Pancreas (tissue), 10 donors: ENCODE measurements around the gene ITPRID2. TPM values are rescaled to one million over a fixed set of nuclear protein-coding genes. Genes with fewer than 3 reads are reported as not detected.

ENCODE experiments used
- ATAC-seq, 4 donors: fragments of 200-7000 bp; cut with Tn5 transposase; one replicate each; pipeline versions ENCODE4 v1.8.0 to v1.9.1; 2020; ENCODE audit warnings: mild to moderate bottlenecking in 4 of 4, moderate library complexity in 4 of 4
- DNase-seq, 6 donors: peaks; one replicate each; pipeline ENCODE4 v3.0.0-alpha.2; 2020
- FAIRE-seq: peaks from 2 replicates; lab custom pipeline; 2012; peaks lifted over from hg19 to GRCh38; lab: Jason Lieb, UNC
- H3K27ac ChIP-seq, 4 donors: fragments of 200-600 bp; sonication (generic); 1 replicate in 3 of 4; 2 replicates in 1 of 4; pipeline versions ENCODE4 v1.5.0 to v1.8.0; 2020
- H3K27me3 ChIP-seq, 4 donors: fragments of 200-600 bp; one replicate each; pipeline ENCODE4 v1.8.0; 2021
- H3K36me3 ChIP-seq, 3 donors: fragments of 200-600 bp; sonication (generic) in 1 of 3; one replicate each; pipeline versions ENCODE4 v1.5.0 to v1.8.0; 2020 to 2021
- H3K4me1 ChIP-seq, 3 donors: fragments of 200-600 bp; one replicate each; pipeline ENCODE4 v1.8.0; 2021
- H3K4me3 ChIP-seq, 4 donors: fragments of 200-600 bp; sonication (generic) in 2 of 4; one replicate each; pipeline versions ENCODE4 v1.5.0 to v1.8.0; 2020 to 2021
- H3K9me3 ChIP-seq, 4 donors: fragments of 200-600 bp; one replicate each; pipeline ENCODE4 v1.8.0; 2021
- CTCF ChIP-seq, 4 donors: fragments of 200-600 bp; sonication (generic) in 3 of 4; IDR thresholded peaks; one replicate each; pipeline versions ENCODE4 v1.5.0 to v1.8.0; 2021; ENCODE audit warnings: antibody characterized with exemption in 4 of 4
- WGBS, 2 donors: extraction: QIAGEN DNeasy Blood & Tissue Kit; methylation state at CpG; one replicate each; pipeline ENCODE4 v1.1.7; 2013; 5-methylcytosine and 5-hydroxymethylcytosine counted together
- intact Hi-C, 3 donors: fragments of 100-400 bp; cut with DNase I; formaldehyde crosslinking; loops; one replicate each; pipeline versions ENCODE4 v1.11.1 to v1.14.2; 2022
- polyA plus RNA-seq, 2 donors: library from polyadenylated mRNA; stranded (reverse); fragments of 200-250 nt; gene quantifications; one replicate each; pipeline ENCODE4 v1.2.3, GENCODE V29; 2013
- total RNA-seq, 6 donors: library from RNA; stranded (reverse); fragmentation: NEBNext Ultra II Directional in 4 of 6; extraction: Animal tissue kit (Norgen Biotek cat#: 25700) in 4 of 6; gene quantifications; one replicate each; pipeline versions ENCODE4 v1.2.1 to v1.2.4, GENCODE V29; 2021 to 2023
- donor health status: healthy with polysubstance abuse.
- donor health status: DM: no; HTN: no; CAD: no; lungs with moderate emphysema.
- donor health status: DM: no; HTN: no; CAD: no.
- donor health status: control.
- donor health status: control.
- donor health status: Bipolar disorder and iron deficiency.
- donor health status: DM: yes; HTN: yes; CAD: no.
- donor health status: DM: no; HTN: no; CAD: no.
- donor health status: DM: no; HTN: no; CAD: no.
- donor health status: DM: yes; HTN: yes; CAD: no.

Gene ITPRID2
- total and polyA plus RNA-seq, 8 donors = 85.6 to 497 (median 328) TPM

- TF ChIP-seq CTCF (IDR thresholded peaks at IDR 0.05) = no peak
- Histone ChIP-seq H3K27me3 (no peaks in the 10 kb centered on the region), H3K27ac (peak overlapping the region in 3 of 4 donors; percentile 10 to 65 (median 44)), H3K4me1 (peaks cover 33 to 60% (median 57%) of the 10 kb centered on the region in 3 donors), H3K9me3 (no peaks in the 10 kb centered on the region), H3K4me3 (no peak overlapping the region), H3K36me3 (no peaks in the 10 kb centered on the region)
- intact Hi-C loops = loop anchor here in 1 of 3 donors (10.0 kb wide), 1 partner anchor 47 kb away; the partner anchor contains the start of gene ITPRID2
- no peak for DNase-seq
- FAIRE-seq = no peak
- peak in 1 of 4 donors; percentile 9 for ATAC-seq
- WGBS, 2 donors = 31 to 37% methylated on average over 2 of the region's 2 CpGs
Measured at GRCh38 chr2:181847702-181848101, 43.8 kb upstream of the ITPRID2 start.

GRCh38 chr2:181848261-181848886 is 43.2 kb upstream of the ITPRID2 start:
- peak in 2 of 4 donors; percentile 9 to 17 for ATAC-seq
- no peaks in the 10 kb centered on the region for H3K27me3 ChIP-seq
- no peak overlapping the region for H3K4me3 ChIP-seq
- peak overlapping the region in 3 of 4 donors; percentile 10 to 65 (median 44) for H3K27ac ChIP-seq
- WGBS, 2 donors = 39 to 41% methylated on average over 3 of the region's 3 CpGs
- peaks cover 33 to 60% (median 57%) of the 10 kb centered on the region in 3 donors for H3K4me1 ChIP-seq
- intact Hi-C loops = loop anchor here in 1 of 3 donors (10.0 kb wide), 1 partner anchor 46 kb away; the partner anchor contains the start of gene ITPRID2
- no peaks in the 10 kb centered on the region for H3K36me3 ChIP-seq
- no peak for TF ChIP-seq CTCF (IDR thresholded peaks at IDR 0.05)
- FAIRE-seq = no peak
- H3K9me3 ChIP-seq = no peaks in the 10 kb centered on the region
- no peak for DNase-seq

- H3K9me3 ChIP-seq = no peaks in the 10 kb centered on the region
- H3K27ac ChIP-seq = peak overlapping the region in 3 of 4 donors; percentile 27 to 65 (median 58)
- peaks cover 32 to 67% (median 58%) of the 10 kb centered on the region in 3 donors for H3K4me1 ChIP-seq
- no peaks in the 10 kb centered on the region for H3K27me3 ChIP-seq
- no peak overlapping the region for H3K4me3 ChIP-seq
- H3K36me3 ChIP-seq = no peaks in the 10 kb centered on the region
- no peak for TF ChIP-seq CTCF (IDR thresholded peaks at IDR 0.05)
- DNase-seq (no peak), ATAC-seq (peak in 1 of 4 donors; percentile 21), FAIRE-seq (no peak)
- intact Hi-C loops = loop anchor here in 1 of 3 donors (10.0 kb wide), 1 partner anchor 45 kb away; the partner anchor contains the start of gene ITPRID2
- 74 to 78% methylated on average over 1 of the region's 1 CpG for WGBS, 2 donors
Measured at GRCh38 chr2:181849601-181850000, 41.9 kb upstream of the ITPRID2 start.

- Histone ChIP-seq H3K27me3 (no peaks in the 10 kb centered on the region), H3K27ac (peak overlapping the region in 3 of 4 donors; percentile 15 to 65 (median 58)), H3K9me3 (no peaks in the 10 kb centered on the region), H3K4me3 (no peak overlapping the region), H3K4me1 (peaks cover 34 to 75% (median 49%) of the 10 kb centered on the region in 3 donors), H3K36me3 (no peaks in the 10 kb centered on the region)
- ATAC-seq = no peak
- DNase-seq = no peak
- no peak for FAIRE-seq
- intact Hi-C loops = no loop called here
- no peak for TF ChIP-seq CTCF (IDR thresholded peaks at IDR 0.05)
Measured at GRCh38 chr2:181850936-181851560, 40.5 kb upstream of the ITPRID2 start.
